ENCODE measurements around the gene MGAT2.
"Not testable (repeated sequence)": the region's sequence is repeated elsewhere in the genome, so short reads cannot be mapped to it uniquely, and the experiment has no call there.

Gene MGAT2

DNA sequence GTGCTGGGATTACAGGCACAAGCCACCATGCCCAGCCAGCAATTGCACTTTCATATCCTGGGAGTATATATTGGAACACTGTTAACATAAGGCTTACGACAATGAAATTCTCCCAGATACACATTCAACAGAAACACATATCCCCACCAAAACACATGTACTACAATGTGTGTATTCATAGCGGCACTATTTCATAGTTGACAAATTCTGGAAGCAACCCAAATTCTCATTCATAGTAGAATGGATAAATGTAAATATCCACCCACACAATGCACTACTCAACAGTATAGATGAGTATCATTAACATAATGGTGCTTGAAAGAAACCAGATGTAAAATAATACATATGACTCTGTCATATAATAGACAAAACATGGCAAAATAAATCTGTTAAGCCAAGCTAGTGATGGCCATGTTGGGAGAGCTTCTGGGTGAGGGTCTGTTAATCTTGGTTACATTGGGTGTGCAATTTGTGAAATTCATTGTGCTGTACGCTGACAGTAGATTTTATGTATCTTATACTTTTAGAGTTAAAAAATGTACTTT, 17.0 kb downstream of the MGAT2 start:
- DNase-seq (ENCODE audit: low read depth, low spot score): no peak

DNA sequence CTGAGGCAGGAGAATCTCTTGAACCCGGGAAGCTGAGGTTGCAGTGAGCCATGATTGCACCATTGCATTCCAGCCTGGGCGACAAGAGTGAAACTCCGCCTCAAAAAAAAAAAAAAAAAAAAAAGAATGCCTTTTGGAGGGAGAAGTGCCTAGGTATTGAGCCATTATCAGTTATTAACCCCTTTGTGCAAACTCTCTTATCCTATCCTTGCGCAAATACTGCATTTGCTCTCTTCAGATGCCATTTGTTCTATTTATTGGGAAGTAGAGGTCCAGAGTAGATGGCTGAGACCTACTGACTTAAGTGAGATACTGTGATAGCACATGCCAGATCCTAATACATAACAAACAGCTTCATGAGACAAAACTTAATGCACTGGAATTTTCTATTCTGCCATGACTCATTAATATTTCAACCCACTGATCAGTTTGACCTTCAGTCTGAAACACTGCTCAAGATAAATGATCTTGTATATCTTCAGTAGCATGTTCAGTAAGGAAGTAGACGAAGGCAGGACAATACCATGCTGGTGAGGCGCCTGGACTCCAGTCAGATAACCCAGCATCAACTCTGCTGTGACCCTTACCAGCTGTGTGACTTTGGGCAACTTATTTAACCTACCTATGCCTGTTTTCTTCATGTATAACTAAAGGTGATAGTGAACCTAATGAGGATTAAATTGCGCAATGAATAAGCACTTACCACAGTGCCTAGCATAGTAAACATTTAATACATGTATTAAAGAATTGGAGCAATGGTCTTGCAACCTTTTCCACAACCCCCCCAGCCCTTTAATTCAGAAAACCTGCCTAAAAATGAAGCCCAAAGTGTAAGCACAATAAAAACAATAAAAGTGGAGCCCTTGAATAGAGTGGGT, 20.2 kb downstream of the MGAT2 start:
- DNase-seq (ENCODE audit: low read depth, low spot score): no peak
- H3K4me3 ChIP-seq (ENCODE audit: low read length): no peak overlapping the region

More for the DNA sequence above, 17.0 kb downstream of the MGAT2 start:
- H3K4me3 ChIP-seq (ENCODE audit: low read length): no peak overlapping the region

DNA sequence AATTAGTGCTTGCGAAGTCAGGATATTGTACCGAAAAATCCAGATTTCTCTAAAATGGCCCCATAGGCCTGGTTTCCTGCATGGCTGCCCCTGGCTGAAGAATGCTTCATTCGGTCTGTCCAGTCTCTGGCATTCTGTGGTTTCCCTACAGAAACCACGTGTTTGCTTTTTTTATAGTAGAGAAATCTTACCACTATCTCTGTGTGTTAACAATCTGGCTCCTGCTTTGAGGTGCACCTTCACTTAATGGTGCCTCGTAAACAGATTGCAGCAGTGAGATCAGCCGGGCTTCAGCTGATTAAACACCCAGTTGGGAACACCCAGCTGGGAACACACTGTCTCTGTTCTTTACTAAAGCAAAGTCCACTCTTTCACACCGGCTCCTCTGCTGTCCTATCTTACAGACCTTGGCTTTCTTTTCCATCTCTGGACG, 21.1 kb downstream of the MGAT2 start:
- no peak for DNase-seq (ENCODE audit: low read depth, low spot score)

GRCh38 chr14:49642163-49642562, 21.6 kb downstream of the MGAT2 start:
- no peak for DNase-seq (ENCODE audit: low read depth, low spot score)
- H3K4me3 ChIP-seq (ENCODE audit: low read length): no peak overlapping the region

More for the DNA sequence above, 21.1 kb downstream of the MGAT2 start:
- H3K4me3 ChIP-seq (ENCODE audit: low read length): no peak overlapping the region

- DNase-seq (ENCODE audit: low read depth, low spot score): no peak
- H3K4me3 ChIP-seq (ENCODE audit: low read length): no peak overlapping the region
Observed at GRCh38 chr14:49653508-49653907, 32.9 kb downstream of the MGAT2 start.

DNA sequence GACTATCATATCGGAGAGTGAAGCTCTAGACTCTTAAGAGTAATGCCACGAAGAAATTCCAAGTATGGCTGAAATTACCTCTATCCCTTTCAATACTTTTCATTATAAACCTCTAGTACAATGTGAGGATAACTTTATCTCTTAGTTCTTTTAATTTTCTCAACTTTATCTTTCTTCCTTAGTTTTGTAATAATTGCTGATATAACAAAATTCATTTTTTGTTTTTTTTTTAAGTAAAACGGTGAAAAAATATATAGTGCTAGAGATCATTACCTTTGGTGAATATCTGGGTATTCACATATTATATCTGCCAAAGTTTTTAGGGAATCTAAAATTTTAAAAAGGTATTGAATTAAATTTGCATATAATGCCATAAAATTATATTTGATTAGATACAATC, 33.9 kb downstream of the MGAT2 start:
- no peak for DNase-seq (ENCODE audit: low read depth, low spot score)
- H3K4me3 ChIP-seq (ENCODE audit: low read length): no peak overlapping the region

DNA sequence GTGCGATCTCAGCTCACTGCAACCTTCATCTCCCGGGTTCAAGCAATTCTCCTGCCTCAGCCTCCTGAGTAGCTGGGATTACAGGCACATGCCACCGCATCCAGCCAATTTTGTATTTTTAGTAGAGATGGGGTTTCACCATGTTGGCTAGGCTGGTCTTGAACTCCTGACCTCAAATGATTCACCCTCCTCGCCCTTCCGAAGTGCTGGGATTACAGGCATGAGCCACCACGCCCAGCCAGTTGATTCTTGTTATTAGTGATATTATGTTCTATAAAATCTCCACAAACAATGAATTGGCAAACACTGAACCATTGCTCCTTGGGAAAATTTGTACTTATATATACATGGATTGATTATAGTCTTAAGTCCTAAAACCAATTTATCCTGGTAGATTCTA, 36.9 kb downstream of the MGAT2 start:
- not testable (repeated sequence) for H3K4me3 ChIP-seq (ENCODE audit: low read length); DNase-seq (ENCODE audit: low read depth, low spot score)

DNA sequence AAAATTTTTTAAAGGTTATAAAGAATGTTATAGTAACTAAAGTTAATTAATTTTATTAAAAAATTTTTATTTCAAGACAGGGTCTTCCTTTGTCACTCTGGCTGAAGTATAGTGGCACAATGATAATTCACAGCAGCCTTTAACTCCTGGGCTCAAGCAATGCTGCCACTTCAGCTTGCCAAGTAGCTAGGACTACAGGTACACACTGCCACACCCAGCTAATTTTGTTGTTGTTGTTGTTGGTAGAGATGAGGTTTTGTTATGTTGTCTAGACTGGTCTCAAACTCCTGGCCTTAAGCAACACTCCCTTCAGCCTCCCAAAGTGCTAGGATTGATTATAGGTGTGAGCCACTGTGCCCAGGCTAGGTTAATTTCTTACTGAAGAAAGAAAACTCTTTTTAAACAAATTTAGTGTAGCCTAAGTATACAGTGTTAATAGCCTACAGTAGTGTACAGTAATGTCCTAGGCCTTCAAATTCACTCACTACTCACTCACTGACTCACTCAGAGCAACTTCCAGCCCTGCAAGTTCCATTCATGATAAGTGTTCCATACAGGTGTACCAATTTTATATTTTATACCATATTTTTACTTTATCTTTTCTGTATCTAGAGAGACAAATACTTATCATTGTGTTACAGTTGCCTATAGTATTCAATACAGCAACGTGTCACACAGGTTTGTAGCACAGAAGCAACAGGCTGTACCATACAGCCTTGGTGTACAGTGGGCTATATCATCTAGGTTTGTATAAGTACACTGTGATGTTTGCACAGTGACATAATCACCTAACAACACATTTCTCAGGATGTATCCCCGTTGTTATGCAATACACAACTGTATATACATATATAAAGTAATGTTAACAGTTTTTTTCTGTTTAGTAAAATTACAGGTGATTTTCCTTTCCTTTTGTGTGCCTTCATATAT, 39.2 kb downstream of the MGAT2 start:
- no peak overlapping the region for H3K4me3 ChIP-seq (ENCODE audit: low read length)
- no peak for DNase-seq (ENCODE audit: low read depth, low spot score)

- no peak for DNase-seq (ENCODE audit: low read depth, low spot score)
- H3K4me3 ChIP-seq (ENCODE audit: low read length): no peak overlapping the region
Observed at GRCh38 chr14:49670475-49670874, 49.9 kb downstream of the MGAT2 start.

Measured in Jurkat, Clone E6-1 (cell line).